Activated CD8-positive, alpha-beta memory T cell treated with anti-CD3 and anti-CD28 coated beads for 4 hours (primary cell): ENCODE results near the gene PHLDA2.

Experiments
- DNase-seq, 2 donors: peaks; one replicate each; pipeline ENCODE4 v3.0.0-alpha.2; 2020; ENCODE audit warnings: low read depth in 2 of 2

PHLDA2 gene

DNA sequence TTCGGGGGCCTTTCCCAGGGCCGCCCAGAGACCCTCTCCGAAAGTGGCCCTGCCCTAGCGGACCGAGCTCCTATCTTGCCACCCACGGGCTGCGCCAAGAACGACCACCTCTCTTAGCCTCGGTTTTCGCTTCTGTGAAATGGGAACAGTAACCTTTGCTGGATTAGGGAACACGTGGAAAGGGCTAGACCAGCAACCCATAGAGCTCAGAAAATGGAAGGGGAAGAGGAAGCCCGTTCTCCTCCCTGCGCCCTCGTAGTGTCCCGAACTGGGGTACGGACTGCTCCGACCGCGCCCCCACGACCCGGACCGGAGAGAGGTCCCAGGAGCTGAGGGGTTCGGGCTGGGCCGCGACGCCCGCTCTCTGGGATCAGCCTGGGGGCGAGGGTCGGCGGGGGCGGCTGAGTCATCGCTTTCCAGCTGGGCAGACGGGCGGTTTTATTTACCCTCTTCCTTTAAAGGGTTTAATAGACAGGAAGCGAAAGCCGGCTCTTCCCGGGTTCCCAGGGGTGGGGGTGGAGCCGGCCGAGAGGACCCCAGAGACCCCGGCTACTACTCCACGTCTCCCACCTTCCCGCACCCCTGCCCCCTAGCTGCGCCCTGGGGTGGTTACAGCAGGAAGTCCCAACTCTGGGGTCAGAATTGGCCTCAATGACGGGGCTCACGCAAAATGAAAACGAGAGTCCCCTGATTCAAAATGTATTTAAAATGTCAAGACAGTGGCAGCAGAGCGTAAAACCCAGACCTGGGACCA lies 907 bp upstream of the PHLDA2 start:
- DNase-seq, result no peak

DNA sequence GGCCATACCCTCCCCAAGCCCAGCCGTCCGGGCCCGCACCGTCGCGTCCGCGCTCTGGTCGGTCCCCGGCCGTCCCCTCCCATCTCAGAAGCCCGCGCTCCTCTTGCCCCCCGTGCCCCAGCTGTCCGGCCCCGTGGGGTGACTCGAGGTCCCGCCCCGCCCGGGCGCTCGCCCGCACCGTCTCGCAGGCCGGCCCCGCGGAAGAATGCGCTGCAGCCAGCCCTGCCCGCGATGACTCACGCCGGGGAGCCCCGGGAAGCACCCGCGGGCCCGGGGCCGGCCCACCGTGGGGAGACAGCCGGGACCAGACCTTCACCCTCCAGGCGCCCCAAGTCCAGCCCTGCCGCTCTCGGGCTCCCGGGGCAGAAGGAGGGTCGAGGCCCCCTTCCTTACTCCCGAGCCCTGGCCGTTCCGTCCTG lies 320 bp upstream of the PHLDA2 start:
- DNase-seq, result peak in 1 of 2 donors; percentile 17

- no peak for DNase-seq
Observed at GRCh38 chr11:2927851-2928604, 1.2 kb downstream of the PHLDA2 start.

GRCh38 chr11:2927121-2927800 lies 2.0 kb downstream of the PHLDA2 start:
- no peak for DNase-seq

DNA sequence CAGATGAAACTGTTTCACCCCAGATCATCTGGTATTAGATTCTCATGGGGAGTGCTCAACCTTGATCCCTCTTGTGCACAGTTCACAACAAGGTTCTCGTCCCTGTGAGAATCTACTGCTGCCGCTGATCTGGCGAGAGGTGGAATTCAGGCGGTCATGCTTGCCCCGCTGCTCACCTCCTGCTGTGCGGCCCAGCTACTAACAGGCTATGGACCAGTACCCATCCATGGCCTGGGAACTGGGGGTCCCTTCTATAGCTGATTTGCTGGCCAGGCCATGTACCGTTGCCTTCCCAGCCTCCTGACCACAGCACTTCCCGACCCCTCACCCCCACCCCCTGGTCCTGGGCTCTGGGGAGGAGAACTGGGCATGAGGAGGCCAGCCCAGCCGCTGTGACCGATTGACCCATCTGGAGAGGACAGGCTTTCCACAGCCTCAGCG lies 2.6 kb downstream of the PHLDA2 start:
- no peak for DNase-seq

- no peak for DNase-seq
Observed at GRCh38 chr11:2924821-2925675, 4.2 kb downstream of the PHLDA2 start.

DNA sequence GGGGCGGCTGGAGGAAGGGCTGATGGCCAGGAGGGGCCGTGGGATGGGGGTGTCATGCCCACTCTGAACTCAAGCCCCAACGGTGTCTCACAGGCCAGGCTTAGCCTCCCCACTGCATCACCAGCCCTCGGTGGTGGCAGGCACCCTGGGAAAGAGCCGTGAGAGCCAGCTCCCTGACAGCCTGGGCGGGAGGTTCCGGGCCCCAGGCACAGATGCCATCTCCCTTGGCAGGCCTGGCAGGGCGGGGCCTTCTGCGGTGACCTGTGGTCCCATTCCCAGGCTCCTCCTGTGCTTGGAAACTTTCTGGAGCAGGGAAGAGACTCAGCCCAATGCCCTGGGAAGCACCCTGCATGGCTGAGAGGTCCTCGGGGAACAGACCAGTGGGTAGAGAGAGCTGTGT lies 4.8 kb downstream of the PHLDA2 start:
- DNase-seq, result no peak

- DNase-seq, result no peak
Observed at GRCh38 chr11:2923446-2924375, 5.5 kb downstream of the PHLDA2 start.

- DNase-seq, result no peak
Observed at GRCh38 chr11:2922655-2923054, 6.6 kb downstream of the PHLDA2 start.

DNA sequence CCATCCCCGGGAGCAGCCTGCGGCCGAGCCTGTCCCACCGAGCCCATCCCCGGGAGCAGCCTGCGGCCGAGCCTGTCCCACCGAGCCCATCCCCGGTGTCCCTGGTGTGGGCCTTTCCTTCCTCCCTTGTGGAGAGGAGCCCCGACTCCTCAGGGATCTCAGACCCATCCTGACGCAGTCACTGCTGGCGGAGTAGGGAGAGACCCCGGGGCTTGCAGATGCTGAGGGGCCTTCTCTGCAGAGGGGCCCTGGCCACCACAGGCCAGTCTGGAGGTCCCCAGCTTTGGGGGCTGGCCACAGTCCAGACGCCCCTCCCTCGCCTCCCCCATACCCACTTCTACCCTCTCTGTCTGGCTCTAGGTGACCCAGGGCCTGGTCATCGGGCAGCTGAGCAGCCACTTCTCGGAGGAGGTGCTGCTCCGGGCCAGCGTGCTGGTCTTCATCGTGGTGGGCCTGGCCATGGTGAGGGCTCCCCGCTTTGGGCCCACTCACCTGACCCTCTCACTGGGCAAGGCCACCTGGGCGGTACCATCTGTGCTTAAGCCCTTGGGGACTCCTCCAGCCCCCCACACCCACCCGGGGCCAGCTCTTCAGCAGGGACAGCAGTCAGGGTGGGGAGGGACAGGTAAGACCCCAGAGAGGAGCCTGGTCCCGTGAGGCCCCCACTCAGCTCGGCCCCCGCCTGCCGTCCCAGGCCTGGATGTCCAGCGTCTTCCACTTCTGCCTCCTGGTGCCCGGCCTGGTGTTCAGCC lies 7.3 kb downstream of the PHLDA2 start:
- no peak for DNase-seq

DNA sequence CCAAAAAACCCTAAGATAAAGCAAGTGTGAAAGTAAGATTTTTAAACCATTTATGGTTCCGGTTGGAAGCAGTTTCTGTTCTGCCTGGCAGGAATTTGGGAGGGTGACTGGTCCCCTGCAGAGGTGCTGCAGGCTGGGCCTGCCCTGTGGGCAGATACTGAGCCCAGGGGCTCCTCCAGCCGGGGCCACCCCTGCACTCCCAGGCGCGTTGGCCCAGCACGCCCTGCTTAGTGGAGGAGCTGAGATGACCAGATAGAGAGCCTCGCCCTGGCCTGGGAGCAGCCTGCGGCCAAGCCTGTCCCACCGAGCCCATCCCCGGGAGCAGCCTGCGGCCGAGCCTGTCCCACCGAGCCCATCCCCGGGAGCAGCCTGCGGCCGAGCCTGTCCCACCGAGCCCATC lies 8.0 kb downstream of the PHLDA2 start:
- no peak for DNase-seq

DNA sequence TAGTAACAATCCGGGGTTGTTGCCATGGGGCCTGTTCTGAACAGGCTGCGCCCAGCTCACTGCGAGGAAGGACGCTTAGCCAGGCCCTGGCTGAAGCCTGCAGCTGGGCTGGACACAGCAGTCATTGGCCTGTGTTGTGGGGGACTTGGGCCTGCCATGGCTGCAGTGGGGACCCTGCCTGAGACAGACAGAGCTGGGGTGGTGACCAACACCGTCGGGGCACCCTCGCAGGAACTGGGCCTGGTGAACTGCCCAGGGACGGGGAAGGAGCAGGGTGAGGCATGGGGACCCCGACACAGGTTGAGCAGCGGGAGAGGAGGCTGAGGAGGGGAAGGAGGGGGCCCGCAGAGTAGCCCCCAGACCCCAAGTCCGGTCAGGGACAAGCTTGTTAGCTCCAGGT lies 8.9 kb downstream of the PHLDA2 start:
- DNase-seq, result no peak

- DNase-seq, result no peak
Observed at GRCh38 chr11:2919837-2920236, 9.4 kb downstream of the PHLDA2 start.

GRCh38 chr11:2919188-2919587 lies 10.0 kb downstream of the PHLDA2 start:
- no peak for DNase-seq

- DNase-seq, result no peak
Observed at GRCh38 chr11:2917842-2918490, 11.3 kb downstream of the PHLDA2 start.

DNA sequence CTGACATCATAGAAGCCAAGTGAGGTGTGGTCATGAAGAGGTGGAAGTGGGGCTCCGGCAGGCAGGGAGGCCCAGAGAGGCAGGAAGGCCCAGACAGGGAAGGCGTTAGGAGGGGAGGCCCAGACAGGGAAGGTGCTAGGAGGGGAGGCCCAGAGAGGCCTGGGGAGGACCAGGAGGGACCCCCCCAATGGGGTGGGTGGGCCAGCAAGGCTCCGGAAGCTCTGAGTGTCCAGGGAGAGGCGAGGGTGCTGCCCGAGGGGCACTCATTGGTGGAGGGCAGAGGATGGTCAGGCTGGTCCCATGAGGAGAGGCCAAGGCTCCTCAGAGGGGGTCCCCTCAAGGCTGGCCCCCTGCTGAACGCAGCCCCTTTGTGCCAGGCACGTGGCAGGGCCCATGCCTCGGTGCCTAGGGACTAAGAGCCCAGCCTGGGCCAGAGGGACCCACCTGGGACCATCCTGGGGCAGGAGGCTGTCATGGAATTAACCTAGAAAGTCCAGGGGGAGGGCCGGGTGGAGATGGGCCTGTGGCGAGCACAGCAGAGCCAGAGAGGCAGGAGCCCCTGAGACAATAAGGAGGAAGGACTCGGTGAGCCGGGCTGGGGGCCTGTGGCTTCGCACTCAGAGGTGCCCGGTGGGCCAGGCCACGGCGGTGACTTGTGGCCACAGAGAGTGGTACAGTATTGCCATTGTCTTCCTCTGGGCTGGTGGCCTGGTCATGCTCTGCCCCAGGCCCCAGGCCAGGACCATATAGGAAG lies 12.2 kb downstream of the PHLDA2 start:
- no peak for DNase-seq

GRCh38 chr11:2916114-2916891 lies 12.9 kb downstream of the PHLDA2 start:
- no peak for DNase-seq

DNA sequence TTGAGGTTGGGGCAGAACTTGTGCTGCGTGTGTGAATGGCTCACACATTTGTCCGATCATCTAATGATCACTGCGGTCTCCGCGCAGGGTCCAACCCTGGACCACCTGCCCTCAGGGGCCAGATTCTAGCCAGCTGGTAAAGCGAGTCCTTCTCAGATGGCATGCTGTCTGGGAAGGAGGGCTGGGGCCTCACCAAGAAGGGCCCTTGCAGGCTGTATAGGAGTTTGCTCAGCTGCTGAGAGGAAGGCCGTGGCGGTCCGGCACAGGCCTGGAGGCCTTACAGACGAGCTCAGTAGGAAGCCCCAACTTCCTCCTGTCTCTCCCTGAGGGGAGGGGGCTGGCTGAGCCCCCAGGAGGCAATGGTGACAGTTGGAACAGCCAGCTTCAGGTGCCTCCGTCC lies 13.7 kb downstream of the PHLDA2 start:
- no peak for DNase-seq
